GM18511 (cell line): ENCODE measurements around the gene NFYC.

Experiments
- ATAC-seq: cut with Tn5 transposase; IDR thresholded peaks from one replicate; pipeline ENCODE4 v1.9.1; 2021; ENCODE audit warnings: mild to moderate bottlenecking, moderate library complexity; ENCODE audit not compliant: unreplicated experiment

Gene NFYC

GRCh38 chr1:40818264-40818961 lies 126.9 kb downstream of the NFYC start:
- peak; percentile 80 for ATAC-seq

DNA sequence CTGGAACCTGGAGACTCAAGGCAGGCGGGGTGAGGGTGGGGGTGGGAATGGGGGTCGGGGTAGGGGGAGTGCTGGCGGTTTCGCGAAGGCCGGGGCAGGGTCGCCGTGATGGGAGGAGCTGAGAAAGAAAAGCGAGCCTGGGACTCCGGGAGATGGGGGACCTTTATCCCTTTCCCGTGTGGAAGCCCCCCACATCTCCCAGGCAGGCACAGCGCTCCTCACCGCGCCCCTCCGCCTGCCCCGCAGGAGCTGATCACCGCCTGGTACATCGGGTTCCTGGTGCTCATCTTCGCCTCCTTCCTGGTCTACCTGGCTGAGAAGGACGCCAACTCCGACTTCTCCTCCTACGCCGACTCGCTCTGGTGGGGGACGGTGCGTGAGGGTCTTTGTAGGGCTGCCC lies 127.6 kb downstream of the NFYC start:
- no peak for ATAC-seq

GRCh38 chr1:40820251-40820797 lies 128.8 kb downstream of the NFYC start:
- ATAC-seq, result no peak
